Pancreas (tissue), 10 donors: ENCODE data around the gene CREB1. TPM values are rescaled to one million over a fixed set of nuclear protein-coding genes. Genes with fewer than 3 reads are reported as not detected.
"Not testable (repeated sequence)": the region's sequence is repeated elsewhere in the genome, so short reads cannot be mapped to it uniquely, and the experiment has no call there.

Source experiments
- ATAC-seq, 4 donors: fragments of 200-7000 bp; cut with Tn5 transposase; one replicate each; pipeline versions ENCODE4 v1.8.0 to v1.9.1; 2020; ENCODE audit warnings: mild to moderate bottlenecking in 4 of 4, moderate library complexity in 4 of 4
- DNase-seq, 6 donors: peaks; one replicate each; pipeline ENCODE4 v3.0.0-alpha.2; 2020
- FAIRE-seq: peaks from 2 replicates; lab custom pipeline; 2012; peaks lifted over from hg19 to GRCh38; lab: Jason Lieb, UNC
- H3K27ac ChIP-seq, 4 donors: fragments of 200-600 bp; sonication (generic); 1 replicate in 3 of 4; 2 replicates in 1 of 4; pipeline versions ENCODE4 v1.5.0 to v1.8.0; 2020
- H3K27me3 ChIP-seq, 4 donors: fragments of 200-600 bp; one replicate each; pipeline ENCODE4 v1.8.0; 2021
- H3K36me3 ChIP-seq, 3 donors: fragments of 200-600 bp; sonication (generic) in 1 of 3; one replicate each; pipeline versions ENCODE4 v1.5.0 to v1.8.0; 2020 to 2021
- H3K4me1 ChIP-seq, 3 donors: fragments of 200-600 bp; one replicate each; pipeline ENCODE4 v1.8.0; 2021
- H3K4me3 ChIP-seq, 4 donors: fragments of 200-600 bp; sonication (generic) in 2 of 4; one replicate each; pipeline versions ENCODE4 v1.5.0 to v1.8.0; 2020 to 2021
- H3K9me3 ChIP-seq, 4 donors: fragments of 200-600 bp; one replicate each; pipeline ENCODE4 v1.8.0; 2021
- CTCF ChIP-seq, 4 donors: fragments of 200-600 bp; sonication (generic) in 3 of 4; IDR thresholded peaks; one replicate each; pipeline versions ENCODE4 v1.5.0 to v1.8.0; 2021; ENCODE audit warnings: antibody characterized with exemption in 4 of 4
- WGBS, 2 donors: extraction: QIAGEN DNeasy Blood & Tissue Kit; methylation state at CpG; one replicate each; pipeline ENCODE4 v1.1.7; 2013; 5-methylcytosine and 5-hydroxymethylcytosine counted together
- intact Hi-C, 3 donors: fragments of 100-400 bp; cut with DNase I; formaldehyde crosslinking; loops; one replicate each; pipeline versions ENCODE4 v1.11.1 to v1.14.2; 2022
- polyA plus RNA-seq, 2 donors: library from polyadenylated mRNA; stranded (reverse); fragments of 200-250 nt; gene quantifications; one replicate each; pipeline ENCODE4 v1.2.3, GENCODE V29; 2013
- total RNA-seq, 6 donors: library from RNA; stranded (reverse); fragmentation: NEBNext Ultra II Directional in 4 of 6; extraction: Animal tissue kit (Norgen Biotek cat#: 25700) in 4 of 6; gene quantifications; one replicate each; pipeline versions ENCODE4 v1.2.1 to v1.2.4, GENCODE V29; 2021 to 2023
- donor health status: healthy with polysubstance abuse.
- donor health status: DM: no; HTN: no; CAD: no; lungs with moderate emphysema.
- donor health status: DM: no; HTN: no; CAD: no.
- donor health status: control.
- donor health status: control.
- donor health status: Bipolar disorder and iron deficiency.
- donor health status: DM: yes; HTN: yes; CAD: no.
- donor health status: DM: no; HTN: no; CAD: no.
- donor health status: DM: no; HTN: no; CAD: no.
- donor health status: DM: yes; HTN: yes; CAD: no.

Gene CREB1
- total and polyA plus RNA-seq, 8 donors: 3.2 to 36.4 (median 19.1) TPM

GRCh38 chr2:207630491-207630890 lies 100.7 kb downstream of the CREB1 start:
- Histone ChIP-seq H3K4me3 (no peak overlapping the region), H3K9me3 (no peaks in the 10 kb centered on the region), H3K27me3 (no peaks in the 10 kb centered on the region), H3K27ac (no peak overlapping the region), H3K4me1 (no peaks in the 10 kb centered on the region), H3K36me3 (no peaks in the 10 kb centered on the region)
- ATAC-seq (no peak), DNase-seq (no peak), FAIRE-seq (no peak)
- no peak for TF ChIP-seq CTCF (IDR thresholded peaks at IDR 0.05)
- 80 to 83% methylated on average over 4 of the region's 4 CpGs for WGBS, 2 donors
- intact Hi-C loops: no loop called here

- Histone ChIP-seq H3K36me3 (no peaks in the 10 kb centered on the region), H3K27ac (no peak overlapping the region), H3K9me3 (no peaks in the 10 kb centered on the region), H3K27me3 (no peaks in the 10 kb centered on the region), H3K4me1 (no peaks in the 10 kb centered on the region), H3K4me3 (no peak overlapping the region)
- FAIRE-seq (no peak), ATAC-seq (peak in 2 of 4 donors; percentile 43 to 74), DNase-seq (no peak)
- WGBS, 2 donors: 80 to 84% methylated on average over 8 of the region's 8 CpGs
- intact Hi-C loops: no loop called here
- TF ChIP-seq CTCF (IDR thresholded peaks at IDR 0.05): no peak
Observed at GRCh38 chr2:207632575-207633493, 103.1 kb downstream of the CREB1 start.

GRCh38 chr2:207633686-207634085 lies 103.9 kb downstream of the CREB1 start:
- WGBS, 2 donors: 63 to 77% methylated on average over 3 of the region's 3 CpGs
- no peak for TF ChIP-seq CTCF (IDR thresholded peaks at IDR 0.05)
- FAIRE-seq: no peak

GRCh38 chr2:207635468-207636200 lies 105.9 kb downstream of the CREB1 start:
- intact Hi-C loops: no loop called here

More at GRCh38 chr2:207633686-207634085, 103.9 kb downstream of the CREB1 start:
- DNase-seq: no peak
- Histone ChIP-seq H3K4me3 (no peak overlapping the region), H3K27ac (no peak overlapping the region), H3K4me1 (no peaks in the 10 kb centered on the region), H3K9me3 (no peaks in the 10 kb centered on the region), H3K36me3 (no peaks in the 10 kb centered on the region), H3K27me3 (no peaks in the 10 kb centered on the region)
- intact Hi-C loops: no loop called here
- no peak for ATAC-seq

GRCh38 chr2:207639288-207639687 lies 109.5 kb downstream of the CREB1 start:
- H3K4me1 ChIP-seq, H3K4me3 ChIP-seq, DNase-seq, FAIRE-seq, ATAC-seq, H3K27me3 ChIP-seq, H3K9me3 ChIP-seq, H3K36me3 ChIP-seq, H3K27ac ChIP-seq, intact Hi-C loops: not testable (repeated sequence)
- WGBS, 2 donors: 87 to 91% methylated on average over 3 of the region's 3 CpGs

More at GRCh38 chr2:207635468-207636200, 105.9 kb downstream of the CREB1 start:
- 81 to 83% methylated on average over 11 of the region's 11 CpGs for WGBS, 2 donors
- Histone ChIP-seq H3K27me3 (no peaks in the 10 kb centered on the region), H3K27ac (no peak overlapping the region), H3K9me3 (no peaks in the 10 kb centered on the region), H3K4me1 (no peaks in the 10 kb centered on the region), H3K36me3 (no peaks in the 10 kb centered on the region), H3K4me3 (no peak overlapping the region)
- TF ChIP-seq CTCF (IDR thresholded peaks at IDR 0.05): no peak
- DNase-seq (no peak), FAIRE-seq (no peak), ATAC-seq (no peak)
